Nephron progenitor cell (in vitro differentiated cells): ENCODE measurements around the gene POU6F2.

Experiments used
- DNase-seq: peaks from one replicate; pipeline ENCODE4 v3.0.0; 2021
- H3K27ac Mint-ChIP-seq: 2 replicates; pipeline ENCODE4 v1.8.0; 2021; ENCODE audit warnings: mild to moderate bottlenecking, moderate library complexity, mixed read lengths
- H3K27me3 Mint-ChIP-seq: 2 replicates; pipeline ENCODE4 v1.8.0; 2021; ENCODE audit warnings: mild to moderate bottlenecking, low read depth, mixed read lengths; ENCODE audit not compliant: poor library complexity
- H3K36me3 Mint-ChIP-seq: 2 replicates; pipeline ENCODE4 v1.8.0; 2021; ENCODE audit warnings: low read depth, mixed read lengths
- H3K4me1 Mint-ChIP-seq: 2 replicates; pipeline ENCODE4 v1.8.0; 2021; ENCODE audit warnings: mixed read lengths
- H3K4me3 Mint-ChIP-seq: 2 replicates; pipeline ENCODE4 v1.8.0; 2021; ENCODE audit warnings: mild to moderate bottlenecking, moderate library complexity, mixed read lengths
- H3K9me3 Mint-ChIP-seq: 2 replicates; pipeline ENCODE4 v1.8.0; 2021; ENCODE audit warnings: mild to moderate bottlenecking, moderate library complexity, mixed read lengths
- TF ChIP-seq, protein P1 (sequence below): fragments of 200-600 bp; sonication (generic); IDR thresholded peaks from 2 replicates; pipeline ENCODE4 v1.5.0; 2021; ENCODE audit warnings: antibody characterized with exemption

Gene POU6F2

GRCh38 chr7:39414224-39415035, 436.7 kb downstream of the POU6F2 start:
- H3K36me3 Mint-ChIP-seq = no peaks in the 10 kb centered on the region
- no peak overlapping the region for H3K27ac Mint-ChIP-seq
- TF ChIP-seq, protein P1, sequence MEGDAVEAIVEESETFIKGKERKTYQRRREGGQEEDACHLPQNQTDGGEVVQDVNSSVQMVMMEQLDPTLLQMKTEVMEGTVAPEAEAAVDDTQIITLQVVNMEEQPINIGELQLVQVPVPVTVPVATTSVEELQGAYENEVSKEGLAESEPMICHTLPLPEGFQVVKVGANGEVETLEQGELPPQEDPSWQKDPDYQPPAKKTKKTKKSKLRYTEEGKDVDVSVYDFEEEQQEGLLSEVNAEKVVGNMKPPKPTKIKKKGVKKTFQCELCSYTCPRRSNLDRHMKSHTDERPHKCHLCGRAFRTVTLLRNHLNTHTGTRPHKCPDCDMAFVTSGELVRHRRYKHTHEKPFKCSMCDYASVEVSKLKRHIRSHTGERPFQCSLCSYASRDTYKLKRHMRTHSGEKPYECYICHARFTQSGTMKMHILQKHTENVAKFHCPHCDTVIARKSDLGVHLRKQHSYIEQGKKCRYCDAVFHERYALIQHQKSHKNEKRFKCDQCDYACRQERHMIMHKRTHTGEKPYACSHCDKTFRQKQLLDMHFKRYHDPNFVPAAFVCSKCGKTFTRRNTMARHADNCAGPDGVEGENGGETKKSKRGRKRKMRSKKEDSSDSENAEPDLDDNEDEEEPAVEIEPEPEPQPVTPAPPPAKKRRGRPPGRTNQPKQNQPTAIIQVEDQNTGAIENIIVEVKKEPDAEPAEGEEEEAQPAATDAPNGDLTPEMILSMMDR = peak; percentile 16
- H3K4me1 Mint-ChIP-seq = peaks cover 7% of the 10 kb centered on the region
- DNase-seq = peak; percentile 81
- H3K27me3 Mint-ChIP-seq = peaks cover 12% of the 10 kb centered on the region
- peak overlapping the region; percentile 92 for H3K4me3 Mint-ChIP-seq
- no peaks in the 10 kb centered on the region for H3K9me3 Mint-ChIP-seq

- Mint-ChIP-seq H3K27me3 (peaks cover 12% of the 10 kb centered on the region), H3K4me3 (peak overlapping the region; percentile 92), H3K27ac (no peak overlapping the region), H3K36me3 (no peaks in the 10 kb centered on the region), H3K9me3 (no peaks in the 10 kb centered on the region), H3K4me1 (peaks cover 7% of the 10 kb centered on the region)
- no peak for DNase-seq
- TF ChIP-seq, protein P1 = no peak
Measured at GRCh38 chr7:39415091-39415787, 437.5 kb downstream of the POU6F2 start.

DNA sequence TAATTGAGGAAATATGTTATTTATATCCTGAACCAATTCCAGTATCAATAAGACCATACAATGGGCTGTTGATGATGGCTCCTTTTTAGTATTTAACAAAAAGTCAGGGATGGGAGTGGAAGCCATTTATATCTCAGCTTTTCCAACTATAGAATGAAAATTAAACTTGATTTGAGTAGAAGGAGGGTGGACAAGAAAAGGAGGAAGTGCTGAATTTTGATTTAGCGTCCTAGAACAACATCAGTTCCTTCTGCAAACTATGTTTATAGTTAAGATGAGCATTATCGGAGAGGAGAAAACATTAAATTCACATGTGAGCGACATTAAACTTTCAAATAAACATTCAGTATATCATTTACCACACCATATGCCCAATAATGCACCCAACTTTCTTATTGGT, 439.2 kb downstream of the POU6F2 start:
- TF ChIP-seq, protein P1 = no peak
- no peaks in the 10 kb centered on the region for H3K9me3 Mint-ChIP-seq
- H3K27me3 Mint-ChIP-seq = peaks cover 12% of the 10 kb centered on the region
- H3K36me3 Mint-ChIP-seq = no peaks in the 10 kb centered on the region
- no peak for DNase-seq
- peaks cover 7% of the 10 kb centered on the region for H3K4me1 Mint-ChIP-seq
- no peak overlapping the region for H3K4me3 Mint-ChIP-seq
- no peak overlapping the region for H3K27ac Mint-ChIP-seq

GRCh38 chr7:39417642-39418041, 439.9 kb downstream of the POU6F2 start:
- Mint-ChIP-seq H3K36me3 (no peaks in the 10 kb centered on the region), H3K4me1 (peaks cover 7% of the 10 kb centered on the region), H3K27ac (no peak overlapping the region), H3K9me3 (no peaks in the 10 kb centered on the region), H3K27me3 (peaks cover 12% of the 10 kb centered on the region), H3K4me3 (no peak overlapping the region)
- DNase-seq = no peak
- TF ChIP-seq, protein P1 = no peak

DNA sequence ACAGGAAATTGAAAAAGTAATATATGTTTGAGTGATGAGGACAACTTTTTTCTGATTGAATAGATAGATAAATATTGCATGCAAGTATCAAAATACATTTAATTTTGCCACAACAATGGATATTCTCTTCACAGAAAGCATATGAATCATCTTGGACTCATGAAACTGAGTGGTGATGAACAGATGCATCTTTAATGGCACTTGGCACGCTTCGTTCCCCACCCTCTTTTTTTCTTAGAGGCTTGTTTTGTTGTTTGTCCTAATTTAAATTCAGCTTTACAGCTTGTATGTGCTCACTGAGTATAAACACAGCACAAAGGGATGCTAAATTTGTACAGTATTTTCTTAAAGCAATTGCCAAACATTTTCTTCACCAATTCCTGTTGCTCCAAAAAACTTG, 443.5 kb downstream of the POU6F2 start:
- H3K9me3 Mint-ChIP-seq = no peaks in the 10 kb centered on the region

More for the DNA sequence above, 443.5 kb downstream of the POU6F2 start:
- no peak for DNase-seq
- Mint-ChIP-seq H3K27me3 (peaks cover 7% of the 10 kb centered on the region), H3K27ac (no peak overlapping the region), H3K36me3 (no peaks in the 10 kb centered on the region), H3K4me3 (no peak overlapping the region), H3K4me1 (no peaks in the 10 kb centered on the region)
- TF ChIP-seq, protein P1 = no peak
